HG03060 (cell line): Measurements from ENCODE around the gene CDC42BPB.

Experiments used
- ATAC-seq: cut with Tn5 transposase; IDR thresholded peaks from one replicate; pipeline ENCODE4 v1.9.1; 2021; ENCODE audit warnings: low read depth, moderate number of reproducible peaks; ENCODE audit not compliant: unreplicated experiment

The CDC42BPB gene

DNA sequence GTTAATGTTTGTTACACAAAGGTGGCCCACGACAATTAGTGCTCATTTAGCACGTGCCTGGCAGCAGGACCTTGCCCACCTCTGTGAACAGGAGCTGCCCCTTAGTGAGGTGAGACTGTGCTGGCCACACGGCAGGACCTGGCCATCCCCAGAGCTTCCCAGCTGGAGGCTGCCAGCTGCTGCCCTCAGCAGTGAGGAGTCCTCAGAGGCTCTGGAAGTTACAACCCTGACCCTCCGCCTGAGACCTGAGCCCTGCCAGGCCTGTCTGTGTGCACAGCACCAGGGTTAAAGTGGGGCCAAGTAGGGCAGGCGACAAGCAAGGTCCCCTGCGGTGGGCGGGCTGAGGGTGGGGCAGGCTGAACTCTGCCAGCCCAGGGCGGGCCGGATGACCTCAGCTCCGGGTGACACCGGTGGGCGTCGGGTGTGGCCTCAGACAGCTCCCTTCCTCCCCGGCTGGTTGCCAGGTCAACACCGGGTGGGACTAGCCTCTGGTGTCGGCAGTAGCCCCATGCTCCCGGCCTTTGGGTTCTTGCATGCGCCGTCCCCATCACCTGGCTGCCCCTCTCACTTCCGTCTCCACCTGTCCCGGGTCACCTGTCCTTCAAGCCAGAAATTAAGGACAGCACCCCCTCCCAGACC, 17.5 kb upstream of the CDC42BPB start:
- ATAC-seq: no peak

GRCh38 chr14:103073876-103074728, 16.8 kb upstream of the CDC42BPB start:
- ATAC-seq: no peak

- no peak for ATAC-seq
Observed at GRCh38 chr14:103073367-103073875, 16.1 kb upstream of the CDC42BPB start.

DNA sequence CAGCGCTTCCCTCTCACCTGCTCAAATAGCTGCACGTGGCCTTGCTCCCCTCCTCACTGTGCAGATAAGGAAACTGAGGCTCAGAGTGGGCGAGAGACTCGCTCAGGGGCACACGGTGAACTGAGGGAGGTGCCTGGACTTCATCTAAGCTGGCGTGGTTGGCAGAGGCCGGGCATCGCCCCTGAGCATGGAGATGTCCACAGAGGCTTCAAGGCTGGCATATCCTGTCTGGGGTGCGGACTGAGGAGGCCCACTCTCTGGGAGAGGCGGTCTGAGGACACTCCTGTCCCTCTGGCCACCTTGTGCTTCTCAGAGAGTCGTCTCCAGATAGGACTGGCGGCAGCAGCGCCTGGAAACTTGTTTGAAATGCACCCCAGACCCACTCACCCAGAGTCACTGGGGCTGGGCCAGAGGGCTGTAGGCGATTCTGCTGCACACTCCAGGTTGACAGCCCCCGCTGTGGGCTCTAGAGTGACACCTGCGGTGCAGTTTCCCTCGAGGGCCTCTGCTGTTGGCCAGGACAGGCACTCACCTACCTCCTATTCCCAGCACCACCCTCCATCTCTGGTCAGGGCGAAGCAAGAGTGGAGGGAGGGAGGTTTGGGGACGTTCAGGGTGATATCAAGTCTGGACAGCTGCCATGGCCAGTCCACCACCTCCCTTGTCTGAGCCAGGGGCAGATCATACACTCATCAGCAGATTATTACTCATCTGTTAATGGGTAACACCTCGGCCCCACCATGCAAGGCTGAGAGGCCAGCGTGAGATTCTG, 15.4 kb upstream of the CDC42BPB start:
- ATAC-seq: no peak

GRCh38 chr14:103071544-103072251, 14.3 kb upstream of the CDC42BPB start:
- ATAC-seq: no peak

DNA sequence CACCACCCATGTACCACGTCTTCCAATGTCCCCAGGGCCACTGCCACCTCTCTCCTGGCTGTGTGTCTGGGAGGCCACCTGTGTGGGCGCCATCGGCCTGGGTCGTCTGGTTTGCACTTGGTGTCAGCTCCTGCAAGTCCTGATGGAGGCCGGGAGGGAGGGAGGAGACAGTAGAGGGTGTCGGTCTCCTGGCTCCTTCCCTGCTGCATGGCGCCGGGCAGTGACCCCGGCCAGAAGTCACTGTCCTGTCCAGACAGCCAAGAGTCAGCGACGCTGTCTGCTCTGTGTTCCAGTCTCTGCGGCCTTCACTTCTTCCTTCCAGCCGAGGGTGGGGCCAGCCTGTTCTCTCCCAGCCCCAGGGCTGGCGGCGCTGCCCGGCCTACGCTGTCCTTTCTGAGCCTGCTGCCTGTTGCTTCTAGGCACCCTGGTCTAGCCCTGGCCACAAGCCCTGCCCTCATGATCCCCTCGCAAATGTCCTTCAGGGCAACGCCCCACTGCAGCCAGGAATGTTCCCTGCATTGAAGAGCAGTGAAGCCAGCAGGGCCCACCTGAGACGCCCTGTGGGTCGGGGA, 13.7 kb upstream of the CDC42BPB start:
- ATAC-seq: no peak

DNA sequence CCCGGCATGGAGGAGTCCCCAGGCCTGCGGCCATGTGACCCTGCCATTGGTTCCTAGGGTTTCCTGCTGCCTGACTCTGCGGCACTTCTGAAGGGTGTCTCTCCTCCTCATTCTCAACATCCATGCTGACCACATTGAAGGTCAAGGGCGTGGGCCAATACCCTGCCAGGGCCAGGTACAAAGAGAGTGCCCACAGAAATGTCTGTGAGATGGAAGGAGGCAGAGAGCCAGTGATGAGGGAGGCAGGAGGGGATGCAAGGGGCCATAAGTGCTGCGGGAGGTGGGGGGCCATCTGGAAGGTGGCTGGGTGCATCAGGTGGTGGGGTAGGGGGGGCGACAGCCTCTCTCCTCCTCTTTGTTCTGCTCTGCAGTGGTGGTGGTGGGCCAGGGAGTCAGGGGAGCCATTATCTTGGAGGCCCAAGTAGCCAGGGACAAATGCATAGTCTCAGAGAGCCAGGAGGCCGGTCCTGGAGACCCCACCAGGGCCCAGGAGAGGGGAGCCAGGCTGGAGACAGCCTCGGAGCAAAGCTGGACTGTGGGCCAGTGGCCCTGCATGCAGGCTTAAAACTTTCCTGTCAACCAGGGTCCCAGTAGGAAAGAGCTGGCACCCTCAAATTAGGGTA, 13.0 kb upstream of the CDC42BPB start:
- ATAC-seq: no peak

GRCh38 chr14:103068351-103069073, 11.2 kb upstream of the CDC42BPB start:
- ATAC-seq: no peak

GRCh38 chr14:103067231-103067954, 10.0 kb upstream of the CDC42BPB start:
- ATAC-seq: no peak

DNA sequence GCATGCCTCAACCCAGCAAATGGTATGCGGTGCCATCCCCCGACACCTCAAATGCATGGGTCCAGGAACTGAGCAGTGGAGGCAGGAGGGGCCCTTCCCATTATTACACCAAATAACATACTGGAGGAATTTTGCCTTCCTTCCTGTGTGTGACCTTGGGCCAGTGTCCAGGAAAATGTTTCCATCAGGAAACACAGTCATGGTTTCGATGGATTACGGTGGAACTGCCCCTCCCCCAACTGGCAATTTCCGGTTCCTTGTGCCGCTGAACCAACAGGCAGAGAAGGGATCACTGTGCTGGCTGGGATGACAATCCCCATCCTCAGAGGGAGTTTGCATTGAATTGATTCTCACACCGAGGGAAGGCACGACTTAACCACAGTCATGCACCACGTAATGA, 9.1 kb upstream of the CDC42BPB start:
- no peak for ATAC-seq

GRCh38 chr14:103065861-103066260, 8.5 kb upstream of the CDC42BPB start:
- ATAC-seq: no peak

- no peak for ATAC-seq
Observed at GRCh38 chr14:103064978-103065377, 7.6 kb upstream of the CDC42BPB start.

DNA sequence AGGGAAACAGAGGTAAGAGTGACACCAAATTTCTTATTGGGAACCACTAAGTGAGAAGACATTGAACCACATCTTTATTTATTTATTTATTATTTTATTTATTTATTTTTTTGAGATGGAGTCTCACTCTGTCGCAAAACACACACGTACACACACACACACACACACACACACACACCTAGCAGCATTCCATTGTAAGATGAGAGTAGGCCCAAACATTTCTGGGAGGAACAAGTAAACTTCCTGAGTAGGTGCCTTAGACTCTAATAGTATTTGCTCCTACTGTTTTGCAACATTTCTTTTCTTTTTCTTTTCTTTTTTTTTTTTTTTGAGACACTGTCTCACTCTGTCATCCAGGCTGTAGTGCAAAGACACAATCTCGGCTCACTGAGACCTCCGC, 7.1 kb upstream of the CDC42BPB start:
- no peak for ATAC-seq

DNA sequence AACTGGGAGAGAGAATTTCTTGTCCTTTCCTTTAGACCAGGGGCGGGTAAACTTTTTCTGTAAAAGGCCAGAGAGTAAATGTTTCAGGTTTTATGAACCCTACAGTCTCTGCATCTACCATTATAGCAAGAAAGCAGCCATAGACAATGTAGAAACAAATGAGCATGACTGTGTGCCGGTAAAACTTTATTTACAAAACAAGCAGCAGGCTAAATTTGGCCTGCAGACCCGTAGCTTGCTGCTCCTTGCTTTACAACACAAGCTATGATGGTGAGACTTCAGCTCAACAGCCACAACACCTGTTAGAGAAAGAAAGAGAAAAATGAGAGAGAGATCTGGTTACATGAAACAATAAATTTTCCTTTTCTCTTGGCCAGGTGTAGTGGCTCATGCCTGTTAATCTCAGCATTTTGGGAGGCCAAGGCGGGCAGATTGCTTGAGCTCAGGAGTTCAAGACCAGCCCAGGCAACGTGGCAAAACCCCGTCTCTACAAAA, 4.2 kb upstream of the CDC42BPB start:
- ATAC-seq: no peak

DNA sequence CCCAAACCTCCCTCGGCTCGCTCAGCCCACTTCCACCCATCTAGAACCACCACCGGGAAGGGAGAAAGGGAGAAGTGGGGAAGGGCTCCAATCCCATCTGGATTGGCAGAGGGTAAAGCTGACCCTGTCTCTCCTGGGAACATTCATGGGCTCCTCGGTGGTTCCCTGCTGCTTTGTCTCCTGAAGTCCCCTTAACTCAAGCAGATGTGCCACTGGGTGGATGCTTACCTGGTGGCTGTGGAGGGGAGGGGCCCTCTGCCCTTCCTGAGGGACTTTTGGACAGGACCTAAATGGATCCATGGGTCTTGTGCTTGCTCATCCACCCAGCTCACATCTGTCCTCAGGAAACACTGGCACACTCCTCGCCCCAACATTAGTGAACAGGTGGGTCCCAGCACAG, 2.2 kb upstream of the CDC42BPB start:
- no peak for ATAC-seq

- ATAC-seq: no peak
Observed at GRCh38 chr14:103058164-103059055, 1.1 kb upstream of the CDC42BPB start.

DNA sequence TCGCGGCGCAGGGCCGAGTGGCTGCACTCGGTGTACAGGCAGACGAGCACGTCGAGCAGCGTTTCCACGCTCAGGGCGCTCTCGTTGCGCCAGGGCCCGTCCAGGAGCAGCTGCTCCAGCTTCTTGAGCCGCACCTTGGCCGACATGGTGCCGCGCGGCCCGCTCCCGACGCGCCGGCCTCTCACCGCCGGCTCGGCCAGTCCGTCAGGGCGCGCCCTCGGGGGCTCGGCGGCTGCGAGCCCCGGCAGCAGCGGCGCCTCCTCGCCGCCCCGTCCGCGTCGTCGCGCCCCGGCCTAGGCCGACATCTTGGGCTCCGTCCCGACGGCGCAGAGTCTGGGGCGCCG, 349 bp downstream of the CDC42BPB start:
- no peak for ATAC-seq
